NB4 (cell line): Measurements from ENCODE around the gene ANKRD10.

Source experiments
- DNase-seq: peaks from one replicate; pipeline ENCODE4 v3.0.0; 2010; ENCODE audit warnings: low read depth
- H3K4me3 ChIP-seq: one replicate; pipeline ENCODE4 v1.5.1; 2011; ENCODE audit warnings: mild to moderate bottlenecking, low read depth, low read length, moderate library complexity
- MYC ChIP-seq: IDR thresholded peaks from 2 replicates; pipeline ENCODE4 v1.6.1; 2011; ENCODE audit warnings: low read depth, low read length
- POLR2A ChIP-seq: IDR thresholded peaks from 2 replicates; pipeline ENCODE4 v1.6.1; 2011; ENCODE audit warnings: mild to moderate bottlenecking; ENCODE audit not compliant: insufficient read length; ENCODE audit errors: extremely low read depth
- TF ChIP-seq, protein P1 (sequence below): IDR thresholded peaks from one replicate; pipeline ENCODE4 v1.5.1; 2012; ENCODE audit warnings: low read depth, low read length
- TF ChIP-seq, protein P2 (sequence below): IDR thresholded peaks from 2 replicates; pipeline ENCODE4 v1.6.1; 2011; ENCODE audit warnings: low read depth, low read length

Gene ANKRD10

DNA sequence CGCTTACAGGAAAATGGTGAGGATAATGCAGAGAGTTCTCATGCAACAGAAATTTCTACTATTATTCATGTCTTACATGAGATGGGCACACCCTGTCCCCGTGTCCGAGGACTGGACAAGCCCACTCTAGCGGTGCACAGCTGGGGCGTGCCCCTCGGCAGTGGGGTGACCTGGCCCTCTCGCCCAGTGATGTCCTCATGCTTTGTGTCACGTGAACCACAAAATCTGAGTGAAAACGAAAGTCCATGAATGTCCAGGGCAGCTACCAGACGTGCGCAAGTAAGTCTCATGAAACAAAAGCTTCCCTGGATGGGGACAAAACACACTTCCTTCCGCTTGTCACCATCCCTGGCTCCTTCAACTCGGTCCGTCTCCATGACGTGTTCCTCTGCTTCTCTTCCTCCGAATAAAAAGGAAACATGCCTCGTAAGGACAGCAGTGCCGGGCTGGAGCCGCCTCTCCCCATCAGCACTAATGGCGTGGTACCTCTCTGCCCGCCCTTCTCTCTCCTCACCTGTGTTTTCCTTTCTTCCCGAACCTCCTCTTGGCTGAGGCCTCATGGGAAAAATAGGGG, 45.6 kb downstream of the ANKRD10 start:
- TF ChIP-seq, protein P1, sequence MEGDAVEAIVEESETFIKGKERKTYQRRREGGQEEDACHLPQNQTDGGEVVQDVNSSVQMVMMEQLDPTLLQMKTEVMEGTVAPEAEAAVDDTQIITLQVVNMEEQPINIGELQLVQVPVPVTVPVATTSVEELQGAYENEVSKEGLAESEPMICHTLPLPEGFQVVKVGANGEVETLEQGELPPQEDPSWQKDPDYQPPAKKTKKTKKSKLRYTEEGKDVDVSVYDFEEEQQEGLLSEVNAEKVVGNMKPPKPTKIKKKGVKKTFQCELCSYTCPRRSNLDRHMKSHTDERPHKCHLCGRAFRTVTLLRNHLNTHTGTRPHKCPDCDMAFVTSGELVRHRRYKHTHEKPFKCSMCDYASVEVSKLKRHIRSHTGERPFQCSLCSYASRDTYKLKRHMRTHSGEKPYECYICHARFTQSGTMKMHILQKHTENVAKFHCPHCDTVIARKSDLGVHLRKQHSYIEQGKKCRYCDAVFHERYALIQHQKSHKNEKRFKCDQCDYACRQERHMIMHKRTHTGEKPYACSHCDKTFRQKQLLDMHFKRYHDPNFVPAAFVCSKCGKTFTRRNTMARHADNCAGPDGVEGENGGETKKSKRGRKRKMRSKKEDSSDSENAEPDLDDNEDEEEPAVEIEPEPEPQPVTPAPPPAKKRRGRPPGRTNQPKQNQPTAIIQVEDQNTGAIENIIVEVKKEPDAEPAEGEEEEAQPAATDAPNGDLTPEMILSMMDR: no peak
- H3K4me3 ChIP-seq: no peak overlapping the region
- DNase-seq: no peak

DNA sequence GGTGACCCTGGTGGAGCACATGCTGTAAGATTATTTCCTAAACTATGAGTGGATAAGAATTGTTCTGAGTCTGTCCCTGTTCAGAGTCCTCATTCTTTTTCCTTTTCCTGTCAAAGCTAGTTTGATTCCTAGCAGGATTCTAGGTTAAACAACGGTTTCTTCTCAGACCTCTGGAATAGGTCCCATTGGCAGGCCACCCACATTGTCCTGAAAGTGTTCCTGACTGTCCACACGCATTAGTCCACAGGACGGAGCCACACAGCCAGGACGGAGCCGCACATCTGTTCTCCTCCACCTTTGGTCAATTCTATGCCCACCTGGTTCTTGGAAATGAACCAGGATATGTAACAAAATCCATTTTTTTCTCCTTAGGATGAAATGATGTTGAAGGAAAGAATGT, 46.1 kb downstream of the ANKRD10 start:
- TF ChIP-seq MYC: no peak
- TF ChIP-seq, protein P1: no peak
- no peak overlapping the region for H3K4me3 ChIP-seq
- no peak for DNase-seq

DNA sequence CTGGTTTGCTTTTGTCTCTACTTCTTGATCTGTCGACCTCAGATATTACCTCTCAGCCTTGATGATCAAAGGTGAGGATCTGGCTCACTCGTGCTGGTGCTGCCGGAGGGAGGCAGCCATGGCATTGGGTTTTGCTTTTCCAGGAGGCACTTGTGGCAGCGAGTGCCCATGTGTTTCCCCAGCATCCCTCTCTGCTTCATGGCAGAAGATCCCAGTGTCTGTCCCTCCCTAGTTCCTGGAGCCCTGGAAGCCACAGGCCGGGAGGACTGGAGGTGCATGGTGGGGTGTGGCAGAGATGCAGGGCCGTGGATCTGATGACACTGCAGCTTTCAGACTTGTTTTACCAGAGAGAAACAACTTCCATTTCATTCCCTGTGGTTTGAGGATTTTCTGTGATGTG, 47.5 kb downstream of the ANKRD10 start:
- no peak for DNase-seq
- TF ChIP-seq POLR2A (no peak), MYC (no peak)
- TF ChIP-seq, protein P1: no peak
- TF ChIP-seq, protein P2, sequence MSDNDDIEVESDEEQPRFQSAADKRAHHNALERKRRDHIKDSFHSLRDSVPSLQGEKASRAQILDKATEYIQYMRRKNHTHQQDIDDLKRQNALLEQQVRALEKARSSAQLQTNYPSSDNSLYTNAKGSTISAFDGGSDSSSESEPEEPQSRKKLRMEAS: no peak
- H3K4me3 ChIP-seq: no peak overlapping the region

DNA sequence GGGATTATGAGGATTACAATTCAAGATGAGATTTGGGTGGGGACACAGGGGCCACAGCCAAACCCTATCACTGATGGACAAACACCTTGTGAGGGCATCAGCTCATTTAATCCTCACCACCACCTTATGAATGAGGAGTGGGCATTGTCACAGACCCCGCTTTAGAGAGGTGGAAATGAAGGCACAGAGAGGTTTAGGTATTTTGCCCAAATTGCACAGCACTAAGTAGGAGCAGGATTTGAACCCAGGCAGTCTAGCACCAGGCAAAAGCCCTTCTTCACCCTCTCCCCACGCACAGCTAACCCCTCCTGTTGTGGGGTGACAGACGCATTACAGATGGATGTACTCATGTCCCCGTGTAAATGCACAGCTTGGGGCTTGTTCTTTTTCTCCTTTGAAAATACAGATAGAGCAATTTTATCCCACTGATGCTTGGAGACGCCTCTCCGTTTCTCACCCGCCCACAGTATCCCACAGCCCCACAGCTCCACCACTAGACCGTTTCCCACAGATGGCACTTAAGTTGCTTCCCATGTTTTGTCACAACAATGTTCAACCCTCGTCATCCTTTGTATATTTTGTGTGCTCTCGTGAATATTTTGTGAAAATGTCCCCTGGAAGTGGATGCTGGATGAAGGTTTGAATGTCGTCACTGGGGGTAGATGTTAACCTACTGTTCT, 48.2 kb downstream of the ANKRD10 start:
- no peak for DNase-seq
- TF ChIP-seq, protein P2: no peak
- TF ChIP-seq, protein P1: no peak
- TF ChIP-seq POLR2A (no peak), MYC (no peak)
- H3K4me3 ChIP-seq: no peak overlapping the region

DNA sequence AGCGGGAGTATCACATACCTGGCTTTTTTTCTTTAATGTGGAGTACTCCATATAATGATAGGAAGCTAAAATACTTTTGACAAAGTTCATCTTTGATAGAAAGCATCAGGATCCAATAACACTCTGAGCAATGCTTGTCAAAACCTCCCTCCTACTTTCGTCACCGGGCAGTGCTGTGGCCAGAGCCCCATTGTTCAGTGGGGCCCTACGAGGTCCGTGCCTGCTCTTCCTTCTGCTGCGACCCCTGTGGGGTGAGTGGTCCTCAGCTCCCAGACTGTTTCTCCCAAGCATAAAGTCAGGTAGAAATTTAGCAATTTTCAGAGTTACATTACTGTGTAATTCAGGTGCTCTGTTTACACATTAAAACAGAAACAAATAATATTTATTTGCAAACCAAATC, 51.2 kb downstream of the ANKRD10 start:
- DNase-seq: no peak
- no peak overlapping the region for H3K4me3 ChIP-seq
- no peak for TF ChIP-seq POLR2A
- TF ChIP-seq, protein P2: no peak
- no peak for TF ChIP-seq MYC
- TF ChIP-seq, protein P1: no peak

DNA sequence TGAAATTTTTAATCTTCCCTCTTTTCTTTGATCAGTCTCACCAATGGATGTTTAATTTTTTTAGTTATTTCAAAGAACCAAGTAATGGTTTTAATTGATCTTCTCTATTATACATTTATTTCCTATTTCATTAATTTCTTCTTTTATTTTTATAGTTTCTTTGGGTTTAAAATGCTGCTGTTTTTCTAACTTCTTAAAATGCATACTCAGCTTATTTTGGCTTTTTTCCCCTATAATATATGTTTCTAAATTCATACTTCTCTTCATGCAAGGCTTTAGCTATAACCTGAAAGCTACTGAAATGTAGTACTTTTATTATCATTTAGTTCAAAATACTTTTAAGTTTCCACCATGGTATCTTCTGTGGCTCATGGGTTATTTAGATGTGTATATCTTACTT, 53.9 kb downstream of the ANKRD10 start:
- no peak for DNase-seq
- no peak for TF ChIP-seq MYC
- no peak for TF ChIP-seq POLR2A
- TF ChIP-seq, protein P1: no peak
- TF ChIP-seq, protein P2: no peak
- H3K4me3 ChIP-seq: no peak overlapping the region
